Measurements from ENCODE around the gene PAQR5. TPM values are rescaled to one million over a fixed set of nuclear protein-coding genes. Genes with fewer than 3 reads are reported as not detected.
A peak's percentile ranks its signal among the peaks of the same experiment; 100 is the strongest.
"Not testable (repeated sequence)": the region's sequence is repeated elsewhere in the genome, so short reads cannot be mapped to it uniquely, and the experiment has no call there.

Gene PAQR5
- total RNA-seq, 4 donors from 2014 or later, result 6.4 to 39.8 (median 14.4) TPM

DNA sequence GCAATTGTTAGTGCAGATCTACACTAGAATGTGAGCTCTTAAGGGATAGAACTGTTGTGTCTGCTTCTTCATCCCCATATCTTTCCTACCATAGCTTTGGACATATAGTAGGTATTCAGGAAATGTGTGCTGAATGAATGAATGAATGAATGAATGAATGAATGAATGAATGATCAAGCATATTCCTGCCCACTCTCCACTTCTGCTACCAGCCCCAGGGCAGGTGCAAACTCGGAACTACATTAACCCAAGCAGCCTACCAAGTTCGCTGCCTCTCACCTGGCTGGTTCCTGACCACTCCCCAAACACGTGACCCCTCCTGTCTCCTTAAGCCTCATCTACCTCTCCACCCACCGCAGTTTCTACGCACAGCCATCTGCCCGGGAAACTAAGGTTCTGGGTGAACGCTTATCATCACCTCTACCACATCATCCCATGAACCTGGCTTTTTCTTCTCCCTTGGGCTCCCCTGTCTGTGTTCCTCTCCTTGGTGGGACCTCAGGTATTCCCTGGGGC is 26.8 kb downstream of the PAQR5 start:
- Histone ChIP-seq H3K27ac (no peak overlapping the region), H3K4me1 (peaks cover 0 to 22% (median 0%) of the 10 kb centered on the region in 3 donors), H3K27me3 (peaks cover 0 to 9% (median 0%) of the 10 kb centered on the region in 4 donors), H3K36me3 (no peaks in the 10 kb centered on the region), H3K9me3 (no peaks in the 10 kb centered on the region), H3K4me3 (no peak overlapping the region)
- intact Hi-C loops (cut with DNase I), result no loop called here
- TF ChIP-seq CTCF (IDR thresholded peaks at IDR 0.05), result no peak
- TF ChIP-seq POLR2A (IDR thresholded peaks at IDR 0.05), result no peak
- no peak for DNase-seq
- WGBS, 2 donors, result 72 to 80% methylated on average over 7 of the region's 7 CpGs

DNA sequence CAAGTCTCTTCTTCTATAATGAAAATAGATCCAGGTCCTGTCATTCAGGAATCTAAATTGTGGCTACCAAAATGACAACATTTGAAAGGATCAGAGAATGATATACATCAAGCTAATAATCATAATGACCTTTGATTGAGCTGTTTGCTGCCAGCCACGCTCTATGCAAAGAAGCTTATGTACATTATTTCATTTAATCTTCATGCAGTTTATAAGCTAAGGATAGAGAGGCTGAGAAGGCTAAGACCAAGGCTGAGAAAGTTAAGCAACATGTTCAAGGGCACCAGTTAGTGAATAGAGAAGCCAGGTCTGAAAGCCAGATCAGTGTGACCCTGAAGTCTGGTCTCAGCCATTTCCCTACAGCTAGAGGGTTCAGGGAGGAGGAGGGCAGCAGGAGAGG is 29.4 kb downstream of the PAQR5 start:
- 71 to 90% methylated on average over 1 of the region's 1 CpG for WGBS, 2 donors
- TF ChIP-seq CTCF (IDR thresholded peaks at IDR 0.05), result no peak
- H3K27ac ChIP-seq, result peak overlapping the region; percentile 22 to 83 (median 80)
- H3K9me3 ChIP-seq, result no peaks in the 10 kb centered on the region
- peaks cover 0 to 3% (median 0%) of the 10 kb centered on the region in 4 donors for H3K27me3 ChIP-seq
- no peaks in the 10 kb centered on the region for H3K36me3 ChIP-seq
- intact Hi-C loops (cut with DNase I), result no loop called here
- H3K4me3 ChIP-seq, result no peak overlapping the region
- H3K4me1 ChIP-seq, result peaks cover 0 to 22% (median 0%) of the 10 kb centered on the region in 3 donors
- DNase-seq, result no peak

DNA sequence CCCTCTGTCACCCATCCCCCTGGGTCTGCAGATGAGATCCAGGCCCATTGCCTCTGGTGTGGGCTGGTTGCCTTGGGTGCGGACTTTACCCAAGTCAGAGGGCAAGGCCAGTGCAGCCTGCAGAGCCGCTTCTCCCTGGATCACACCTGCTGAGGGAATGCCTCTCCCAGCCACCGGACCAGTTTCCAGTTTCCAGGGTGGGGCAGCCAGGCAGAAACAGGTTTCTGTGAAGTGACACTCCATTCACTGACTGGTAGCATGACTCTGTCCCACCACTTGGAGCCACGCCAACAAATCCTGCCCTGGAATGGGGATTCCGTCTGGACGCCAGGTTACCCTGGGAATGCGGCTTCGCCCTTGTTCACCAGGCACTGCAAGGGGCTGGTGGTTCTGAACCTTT is 30.0 kb downstream of the PAQR5 start:
- Histone ChIP-seq H3K4me3 (no peak overlapping the region), H3K9me3 (no peaks in the 10 kb centered on the region), H3K27me3 (no peaks in the 10 kb centered on the region), H3K36me3 (no peaks in the 10 kb centered on the region), H3K27ac (peak overlapping the region in 3 of 4 donors; percentile 78 to 83 (median 81)), H3K4me1 (peaks cover 0 to 22% (median 0%) of the 10 kb centered on the region in 3 donors)
- no peak for DNase-seq
- intact Hi-C loops (cut with DNase I), result no loop called here
- 60 to 64% methylated on average over 4 to 5 of the region's 8 CpGs for WGBS, 2 donors
- no peak for TF ChIP-seq POLR2A (IDR thresholded peaks at IDR 0.05)
- TF ChIP-seq CTCF (IDR thresholded peaks at IDR 0.05), result no peak

DNA sequence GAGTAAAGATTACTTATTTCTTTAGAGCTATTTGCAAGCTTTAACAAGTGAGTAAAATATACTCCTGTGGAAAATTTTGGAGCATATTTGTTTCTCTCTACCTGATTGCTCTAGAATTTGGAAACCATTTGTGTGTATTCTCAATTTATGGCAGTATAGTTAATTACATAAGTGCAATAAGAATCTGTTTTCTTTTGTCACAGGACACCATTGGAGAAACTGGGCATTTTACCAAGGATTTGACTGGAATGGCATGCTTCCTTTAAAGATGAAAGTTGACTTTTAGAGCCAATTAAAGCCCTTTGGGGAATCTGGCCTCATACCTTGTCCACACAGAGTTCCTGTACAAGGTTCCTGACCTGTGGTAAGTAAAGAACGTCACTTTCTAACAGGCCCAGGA is 38.4 kb downstream of the PAQR5 start:
- no peak overlapping the region for H3K4me3 ChIP-seq
- peak overlapping the region in 3 of 4 donors; percentile 12 to 65 (median 63) for H3K27ac ChIP-seq
- no peak for DNase-seq
- peaks cover 0 to 47% (median 0%) of the 10 kb centered on the region in 3 donors for H3K4me1 ChIP-seq
- TF ChIP-seq CTCF (IDR thresholded peaks at IDR 0.05), result no peak
- TF ChIP-seq POLR2A (IDR thresholded peaks at IDR 0.05), result no peak
- H3K36me3 ChIP-seq, result no peaks in the 10 kb centered on the region
- H3K9me3 ChIP-seq, result no peaks in the 10 kb centered on the region
- WGBS, 2 donors, result 50% methylated on average over 1 of the region's 1 CpG; no CpG with 5 or more reads in 1 of the 2 donors
- H3K27me3 ChIP-seq, result no peaks in the 10 kb centered on the region
- intact Hi-C loops (cut with DNase I), result no loop called here

DNA sequence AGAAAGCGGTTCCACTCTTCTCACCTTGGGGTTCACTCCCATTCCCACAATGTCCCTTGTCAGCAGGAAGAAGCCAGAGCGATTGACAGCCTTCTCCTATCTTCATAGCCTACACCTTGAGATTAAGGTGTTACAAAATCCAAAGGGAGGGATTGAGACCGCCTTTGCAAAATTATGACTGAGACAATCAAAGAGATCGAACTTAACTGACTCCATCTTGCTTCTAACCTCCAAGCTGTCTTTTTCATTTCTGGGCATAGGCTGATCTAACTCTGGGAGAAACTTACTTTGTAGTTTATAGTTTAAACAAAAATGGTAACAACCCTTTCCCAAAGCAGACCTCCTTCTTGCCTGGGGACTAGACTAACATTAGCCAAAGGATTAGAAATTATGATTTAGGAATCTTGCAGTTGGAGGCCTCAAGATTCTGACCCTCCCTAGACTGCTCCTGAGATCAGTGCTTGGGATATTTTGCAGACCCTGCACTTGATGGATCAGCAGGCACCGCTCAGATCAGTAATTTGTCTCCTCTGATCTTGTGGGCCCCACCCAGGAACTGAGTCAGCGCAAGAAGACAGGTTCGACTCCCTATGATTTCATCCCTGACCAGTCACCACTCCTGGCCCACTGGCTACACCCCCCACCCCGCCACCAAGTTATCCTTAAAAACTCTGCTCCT is 40.0 kb downstream of the PAQR5 start:
- WGBS, 2 donors, result 69 to 81% methylated on average over 7 to 8 of the region's 8 CpGs
- intact Hi-C loops (cut with DNase I), result no loop called here
- no peaks in the 10 kb centered on the region for H3K9me3 ChIP-seq
- DNase-seq, result no peak
- TF ChIP-seq CTCF (IDR thresholded peaks at IDR 0.05) (no peak), POLR2A (IDR thresholded peaks at IDR 0.05) (no peak)
- peaks cover 0 to 57% (median 0%) of the 10 kb centered on the region in 3 donors for H3K4me1 ChIP-seq
- peak overlapping the region in 3 of 4 donors; percentile 30 to 63 (median 35) for H3K27ac ChIP-seq
- no peak overlapping the region for H3K4me3 ChIP-seq
- no peaks in the 10 kb centered on the region for H3K27me3 ChIP-seq
- H3K36me3 ChIP-seq, result no peaks in the 10 kb centered on the region

GRCh38 chr15:69339214-69339543 is 40.5 kb downstream of the PAQR5 start:
- H3K36me3 ChIP-seq; H3K4me3 ChIP-seq; DNase-seq; intact Hi-C loops (cut with DNase I); H3K27me3 ChIP-seq; H3K9me3 ChIP-seq: not testable (repeated sequence)
- Histone ChIP-seq H3K4me1 (peaks cover 0 to 57% (median 0%) of the 10 kb centered on the region in 3 donors), H3K27ac (peak overlapping the region in 2 of 4 donors; percentile 54 to 63)
- WGBS, 2 donors, result 74 to 78% methylated on average over 6 of the region's 6 CpGs
